Measurements from ENCODE around the gene CHRDL1. TPM values are rescaled to one million over a fixed set of nuclear protein-coding genes. Genes with fewer than 3 reads are reported as not detected.
"Not testable (repeated sequence)": the region's sequence is repeated elsewhere in the genome, so short reads cannot be mapped to it uniquely, and the experiment has no call there.

CHRDL1 gene
- total and polyA plus RNA-seq, 3 experiments from 2014 or later: not detected

GRCh38 chrX:110667706-110668105 is 127.9 kb downstream of the CHRDL1 start:
- Mint-ChIP-seq H3K27me3 (peaks cover 0 to 11% of the 10 kb centered on the region in 2 donors), H3K36me3 (no peaks in the 10 kb centered on the region), H3K4me3 (no peak overlapping the region), H3K9me3 (no peaks in the 10 kb centered on the region), H3K4me1 (no peaks in the 10 kb centered on the region), H3K27ac (no peak overlapping the region)
- CTCF ChIA-PET: no interaction called here
- Histone ChIP-seq H3K27ac (ENCODE audit: low read depth, low read length) (no peak overlapping the region), H3K36me3 (ENCODE audit: insufficient read depth, low read length) (no peaks in the 10 kb centered on the region), H3K4me1 (ENCODE audit: insufficient read depth, low read length) (no peaks in the 10 kb centered on the region), H3K9me3 (ENCODE audit: low read length) (no peaks in the 10 kb centered on the region), H3K4me3 (ENCODE audit: low read length) (no peak overlapping the region), H3K27me3 (ENCODE audit: insufficient read depth, low read length, poor library complexity, severe bottlenecking) (no peaks in the 10 kb centered on the region)
- no peak for DNase-seq
- POLR2A ChIA-PET: no interaction called here

- Histone ChIP-seq H3K27me3 (ENCODE audit: insufficient read depth, low read length, poor library complexity, severe bottlenecking) (no peaks in the 10 kb centered on the region), H3K36me3 (ENCODE audit: insufficient read depth, low read length) (no peaks in the 10 kb centered on the region), H3K4me3 (ENCODE audit: low read length) (no peak overlapping the region), H3K9me3 (ENCODE audit: low read length) (no peaks in the 10 kb centered on the region), H3K27ac (ENCODE audit: low read depth, low read length) (no peak overlapping the region), H3K4me1 (ENCODE audit: insufficient read depth, low read length) (no peaks in the 10 kb centered on the region)
- Mint-ChIP-seq H3K4me3 (no peak overlapping the region), H3K36me3 (no peaks in the 10 kb centered on the region), H3K27ac (no peak overlapping the region), H3K4me1 (no peaks in the 10 kb centered on the region), H3K9me3 (no peaks in the 10 kb centered on the region), H3K27me3 (peaks cover 0 to 11% of the 10 kb centered on the region in 2 donors)
- ChIA-PET POLR2A (no interaction called here), CTCF (no interaction called here)
- no peak for DNase-seq
Measured at GRCh38 chrX:110665223-110666002, 130.2 kb downstream of the CHRDL1 start.

GRCh38 chrX:110657073-110657472 is 138.5 kb downstream of the CHRDL1 start:
- H3K4me1 ChIP-seq (ENCODE audit: insufficient read depth, low read length): no peaks in the 10 kb centered on the region
- no peak overlapping the region for H3K4me3 Mint-ChIP-seq

GRCh38 chrX:110654280-110654679 is 141.3 kb downstream of the CHRDL1 start:
- H3K36me3 ChIP-seq (ENCODE audit: insufficient read depth, low read length): not testable (repeated sequence)

More at GRCh38 chrX:110657073-110657472, 138.5 kb downstream of the CHRDL1 start:
- no peaks in the 10 kb centered on the region for H3K36me3 Mint-ChIP-seq
- Histone ChIP-seq H3K27me3 (ENCODE audit: insufficient read depth, low read length, poor library complexity, severe bottlenecking) (no peaks in the 10 kb centered on the region), H3K9me3 (ENCODE audit: low read length) (no peaks in the 10 kb centered on the region), H3K4me3 (ENCODE audit: low read length) (no peak overlapping the region), H3K36me3 (ENCODE audit: insufficient read depth, low read length) (no peaks in the 10 kb centered on the region), H3K27ac (ENCODE audit: low read depth, low read length) (no peak overlapping the region)
- no peak overlapping the region for H3K27ac Mint-ChIP-seq
- peaks cover 0 to 2% of the 10 kb centered on the region in 2 donors for H3K27me3 Mint-ChIP-seq
- ChIA-PET POLR2A (no interaction called here), CTCF (no interaction called here)
- no peaks in the 10 kb centered on the region for H3K9me3 Mint-ChIP-seq
- no peaks in the 10 kb centered on the region for H3K4me1 Mint-ChIP-seq
- DNase-seq: no peak

DNA sequence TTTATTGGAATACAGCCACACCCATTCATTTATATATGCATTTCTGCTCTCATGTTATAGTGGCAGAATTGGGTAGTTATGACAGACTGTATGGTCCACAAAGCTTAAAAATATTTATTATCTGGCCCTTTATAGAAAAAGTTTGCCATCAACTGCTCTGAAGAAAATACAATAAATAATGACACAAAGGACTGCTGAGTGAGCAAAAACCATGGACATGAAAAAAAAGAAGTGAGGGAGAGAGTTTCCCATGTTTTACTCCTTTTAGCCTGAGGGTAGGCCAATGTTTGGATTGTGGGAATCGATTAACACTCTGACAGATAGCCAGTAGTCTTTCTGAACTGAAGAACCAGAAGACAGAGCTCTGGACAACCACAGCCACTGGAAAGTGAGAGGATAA is 149.2 kb downstream of the CHRDL1 start:
- no peaks in the 10 kb centered on the region for H3K4me1 ChIP-seq (ENCODE audit: insufficient read depth, low read length)
- no peaks in the 10 kb centered on the region for H3K36me3 ChIP-seq (ENCODE audit: insufficient read depth, low read length)
- ChIA-PET CTCF (no interaction called here), POLR2A (no interaction called here)
- Mint-ChIP-seq H3K4me3 (no peak overlapping the region), H3K9me3 (peaks cover 0 to 5% (median 0%) of the 10 kb centered on the region in 5 donors), H3K27me3 (peaks cover 0 to 2% of the 10 kb centered on the region in 2 donors), H3K36me3 (no peaks in the 10 kb centered on the region), H3K4me1 (no peaks in the 10 kb centered on the region), H3K27ac (no peak overlapping the region)
- H3K27ac ChIP-seq (ENCODE audit: low read depth, low read length): no peak overlapping the region
- H3K27me3 ChIP-seq (ENCODE audit: insufficient read depth, low read length, poor library complexity, severe bottlenecking): no peaks in the 10 kb centered on the region
- H3K9me3 ChIP-seq (ENCODE audit: low read length): no peaks in the 10 kb centered on the region
- H3K4me3 ChIP-seq (ENCODE audit: low read length): no peak overlapping the region
- no peak for DNase-seq

More at GRCh38 chrX:110654280-110654679, 141.3 kb downstream of the CHRDL1 start:
- H3K27ac ChIP-seq (ENCODE audit: low read depth, low read length); DNase-seq; H3K9me3 ChIP-seq (ENCODE audit: low read length); POLR2A ChIA-PET; CTCF ChIA-PET; H3K4me3 ChIP-seq (ENCODE audit: low read length); H3K4me1 ChIP-seq (ENCODE audit: insufficient read depth, low read length); H3K36me3 Mint-ChIP-seq; H3K27ac Mint-ChIP-seq; H3K27me3 Mint-ChIP-seq; H3K4me3 Mint-ChIP-seq; H3K27me3 ChIP-seq (ENCODE audit: insufficient read depth, low read length, poor library complexity, severe bottlenecking); H3K4me1 Mint-ChIP-seq; H3K9me3 Mint-ChIP-seq: not testable (repeated sequence)
